NOMO-1 (cell line): Measurements from ENCODE around the gene FOXJ2.
"Not testable (repeated sequence)": the region's sequence is repeated elsewhere in the genome, so short reads cannot be mapped to it uniquely, and the experiment has no call there.

Experiments used
- DNase-seq, 2 experiments: peaks; one replicate each; lab custom pipeline; 2025; ENCODE audit not compliant: unreplicated experiment in 2 of 2; lab: John Stamatoyannopoulos, UW

Gene FOXJ2

GRCh38 chr12:8028267-8028666 lies 4.2 kb upstream of the FOXJ2 start:
- DNase-seq: no peak

DNA sequence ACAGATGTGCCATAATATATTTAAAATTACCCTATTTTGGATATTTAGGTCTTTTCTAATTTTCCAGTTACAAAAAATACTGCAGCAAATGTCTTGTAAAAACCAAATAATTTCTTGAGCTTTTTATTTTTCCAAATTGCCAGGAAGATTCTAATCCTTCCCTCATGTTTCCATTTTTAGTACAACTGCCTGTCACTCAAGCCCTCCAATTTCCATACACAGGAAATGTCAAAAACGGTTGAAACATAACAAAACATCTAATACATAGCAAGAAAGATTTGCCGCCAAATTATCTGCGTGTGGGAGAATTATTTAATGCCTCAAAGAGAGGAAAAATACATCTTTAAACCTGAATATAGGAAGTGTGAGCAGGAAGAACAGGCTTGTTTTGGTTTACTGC lies 2.3 kb upstream of the FOXJ2 start:
- no peak for DNase-seq

DNA sequence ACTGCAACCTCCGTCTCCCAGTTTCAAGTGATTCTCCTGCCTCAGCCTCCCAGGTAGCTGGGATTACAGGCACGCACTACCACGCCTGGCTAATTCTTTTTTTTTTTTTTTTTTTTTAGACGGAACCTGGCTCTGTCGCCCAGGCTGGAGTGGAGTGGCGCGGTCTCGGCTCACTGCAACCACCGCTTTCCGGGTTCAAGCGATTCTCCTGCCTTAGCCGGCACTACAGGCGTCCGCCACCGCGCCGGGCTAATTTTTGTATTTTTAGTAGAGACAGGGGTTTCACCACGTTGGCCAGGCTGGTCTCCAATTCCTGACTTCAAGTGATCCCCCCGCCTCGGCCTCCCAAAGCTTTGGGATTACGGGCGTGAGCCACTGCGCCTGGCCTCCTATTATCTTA lies 1.5 kb upstream of the FOXJ2 start:
- DNase-seq: not testable (repeated sequence)

GRCh38 chr12:8031872-8032241 lies 659 bp upstream of the FOXJ2 start:
- DNase-seq: no peak

DNA sequence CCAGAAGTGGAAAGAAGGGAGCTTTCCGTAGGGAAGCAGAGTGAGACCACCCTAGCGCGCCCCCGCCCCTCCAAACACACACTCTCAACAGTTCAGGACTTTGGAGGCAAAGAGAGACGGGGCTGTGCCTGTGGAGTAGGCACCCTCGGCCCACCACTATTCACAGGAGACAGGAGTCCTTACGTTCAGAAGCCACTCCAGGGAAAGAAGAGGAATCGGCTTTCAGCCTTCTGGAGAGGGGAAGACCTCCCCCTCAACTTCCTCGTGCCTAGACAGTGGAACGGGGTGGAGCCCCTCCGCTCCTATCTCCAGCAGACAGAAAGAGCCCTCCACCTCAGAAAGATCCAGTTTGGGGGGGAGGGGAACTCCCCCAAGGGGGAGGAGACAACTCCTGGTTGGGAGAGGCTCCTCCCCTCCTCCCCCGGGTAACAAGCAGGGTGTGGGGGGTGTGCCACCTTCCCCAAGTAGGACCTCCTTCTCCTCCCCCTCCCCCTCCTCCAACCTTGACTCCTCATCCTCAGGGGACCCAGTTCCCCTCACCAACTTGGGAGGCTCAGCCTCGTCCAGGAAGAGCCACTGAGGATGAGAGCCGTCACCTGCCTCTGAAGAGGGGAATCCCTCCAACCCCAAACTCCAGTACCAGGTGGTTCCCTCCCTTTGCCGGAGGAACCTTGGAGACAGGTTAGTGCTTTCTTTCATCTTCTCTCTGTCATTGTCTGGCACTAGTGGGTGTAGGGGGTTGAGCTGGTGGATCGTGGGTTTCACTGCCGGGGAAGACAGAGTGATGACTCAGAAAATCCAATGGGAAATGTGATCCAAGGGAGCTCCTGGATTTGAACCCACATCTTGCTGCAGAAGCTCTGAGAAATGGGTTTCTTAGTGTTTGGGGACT lies 883 bp downstream of the FOXJ2 start:
- no peak for DNase-seq

DNA sequence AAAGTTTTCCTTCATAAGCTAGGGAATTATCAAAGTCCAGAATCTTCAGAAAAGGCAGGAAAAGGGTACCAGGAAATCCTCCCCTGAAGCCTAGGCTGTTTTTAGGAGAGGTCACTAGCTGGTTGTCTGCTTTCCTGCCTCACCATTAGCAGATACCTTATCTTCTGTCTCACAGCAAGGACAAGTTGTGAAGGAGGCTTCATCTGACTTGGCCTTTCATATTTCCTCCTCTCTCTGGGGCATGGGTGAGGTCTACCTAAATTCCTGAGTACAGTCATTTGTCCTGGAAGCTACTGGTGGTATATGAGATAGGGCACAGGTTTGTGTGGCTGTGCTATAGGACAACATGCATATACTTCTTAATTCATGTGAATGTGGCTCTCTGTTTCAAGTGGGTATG lies 2.3 kb downstream of the FOXJ2 start:
- DNase-seq: no peak

GRCh38 chr12:8035440-8036010 lies 3.0 kb downstream of the FOXJ2 start:
- DNase-seq: no peak

DNA sequence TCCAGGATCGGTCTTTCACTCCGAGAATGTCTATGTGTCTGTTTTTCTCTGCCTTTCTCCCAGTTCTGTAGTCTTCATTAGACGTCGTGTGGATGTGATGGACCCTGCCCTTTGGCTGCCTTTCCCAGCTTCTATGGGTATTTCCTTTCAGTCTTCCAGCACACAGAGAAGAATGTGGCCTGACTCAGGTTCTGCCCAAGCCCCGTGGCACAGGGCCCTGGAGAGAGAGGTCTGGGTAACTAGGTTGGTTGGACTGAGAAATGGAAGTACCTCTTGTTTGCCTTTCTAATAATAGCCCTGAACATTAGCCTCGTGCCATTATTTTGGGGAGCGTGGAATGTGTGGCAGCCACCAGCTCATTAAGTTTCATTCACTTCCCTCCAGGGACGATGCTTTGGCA lies 3.8 kb downstream of the FOXJ2 start:
- no peak for DNase-seq

GRCh38 chr12:8037046-8037663 lies 4.6 kb downstream of the FOXJ2 start:
- DNase-seq: peak; percentile 55 to 60

DNA sequence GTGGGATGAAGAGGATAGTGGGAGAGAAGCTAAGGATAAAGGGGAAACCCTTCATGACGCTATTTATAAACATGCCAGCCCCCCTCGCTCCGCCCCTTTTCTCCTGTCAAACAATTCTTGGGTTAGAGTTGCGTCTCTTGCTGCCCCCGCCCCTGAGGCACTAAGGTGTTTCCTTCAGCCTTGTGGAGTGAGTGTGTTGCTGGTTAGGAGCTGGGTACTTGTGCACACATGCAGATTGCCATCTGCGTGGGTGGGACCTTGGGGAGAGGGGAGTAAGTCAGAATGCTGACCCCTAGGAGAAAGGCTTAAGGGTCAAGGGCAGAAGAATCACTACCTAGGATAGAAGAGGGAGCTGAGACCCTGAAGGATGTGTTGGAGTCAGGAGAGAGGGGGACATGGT lies 5.4 kb downstream of the FOXJ2 start:
- DNase-seq: no peak

GRCh38 chr12:8038659-8039114 lies 6.2 kb downstream of the FOXJ2 start:
- no peak for DNase-seq

DNA sequence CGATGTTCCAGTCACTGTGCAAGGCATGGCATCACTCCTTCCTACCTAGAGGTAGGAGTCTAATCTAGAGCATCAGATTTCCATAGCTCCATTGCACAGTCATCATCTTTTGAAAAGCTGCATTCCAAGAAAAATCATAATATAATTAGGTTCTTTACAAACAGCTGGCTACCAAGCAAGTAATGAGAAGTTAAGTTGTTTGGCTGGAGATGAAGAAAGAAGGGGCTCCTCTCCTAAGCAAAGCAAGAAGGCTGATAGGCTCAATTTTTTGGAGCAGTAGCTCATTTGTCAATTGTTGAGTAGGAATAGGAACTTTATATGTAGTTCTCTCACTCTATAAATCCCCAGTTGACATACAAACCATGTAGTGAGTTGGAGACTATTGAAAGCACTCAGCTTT lies 8.3 kb downstream of the FOXJ2 start:
- no peak for DNase-seq

GRCh38 chr12:8045952-8046944 lies 13.7 kb downstream of the FOXJ2 start:
- peak in 1 of 2 experiments; percentile 65 for DNase-seq

- no peak for DNase-seq
These were observed 15.3 kb downstream of the FOXJ2 start for GRCh38 chr12:8047842-8048241.

DNA sequence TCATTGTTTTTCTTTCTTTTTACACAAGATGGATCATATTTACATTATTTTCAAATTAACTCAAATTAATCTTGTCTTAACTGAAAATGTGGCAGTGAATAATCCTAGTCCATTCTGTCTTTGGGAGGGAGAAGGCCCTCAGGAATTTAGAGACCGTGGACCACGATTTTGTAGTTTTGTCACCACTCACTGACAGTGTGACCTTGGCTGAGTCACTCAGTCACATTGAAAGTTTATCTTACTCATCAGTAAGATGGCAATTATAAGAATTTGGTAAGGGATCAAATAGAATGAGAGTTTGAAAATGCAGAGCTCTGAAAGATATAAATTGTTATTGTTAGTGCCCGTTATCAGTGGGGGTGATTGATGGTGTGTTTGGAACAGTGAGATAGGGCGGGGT lies 16.4 kb downstream of the FOXJ2 start:
- no peak for DNase-seq

- no peak for DNase-seq
These were observed 18.2 kb downstream of the FOXJ2 start for GRCh38 chr12:8050600-8051250.

- DNase-seq: peak; percentile 70 to 77
These were observed 20.2 kb downstream of the FOXJ2 start for GRCh38 chr12:8052679-8053078.

GRCh38 chr12:8054816-8055215 lies 22.3 kb downstream of the FOXJ2 start:
- DNase-seq: no peak

GRCh38 chr12:8057306-8057705 lies 24.8 kb downstream of the FOXJ2 start:
- no peak for DNase-seq

DNA sequence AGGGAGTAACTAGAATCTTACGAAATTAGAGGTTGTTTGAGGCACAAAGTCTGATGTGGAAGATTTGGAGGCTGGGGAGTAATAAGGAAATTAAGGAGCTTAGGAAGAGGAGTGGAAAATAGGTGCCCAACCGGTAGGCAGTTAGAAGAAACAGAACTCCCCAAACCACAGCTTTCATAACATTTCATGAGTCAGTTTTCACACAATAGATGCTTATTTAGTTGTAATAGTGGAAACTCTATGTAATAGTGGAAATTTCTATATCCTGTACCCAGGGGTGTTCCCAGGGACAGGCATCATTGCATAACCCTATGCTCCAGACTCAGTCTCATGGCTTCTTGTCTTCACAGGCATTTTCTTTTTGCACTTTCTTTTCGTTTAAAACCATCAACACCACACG lies 25.3 kb downstream of the FOXJ2 start:
- DNase-seq: peak in 1 of 2 experiments; percentile 60
